Sigmoid colon (tissue), 7 donors: Measurements from ENCODE around the gene KLRC1. TPM values are rescaled to one million over a fixed set of nuclear protein-coding genes. Genes with fewer than 3 reads are reported as not detected.

Source experiments
- DNase-seq: peaks from one replicate; pipeline ENCODE4 v3.0.0-alpha.2; 2019
- H3K27ac ChIP-seq, 4 donors: fragments of 200-600 bp; sonication (generic); one replicate each; pipeline ENCODE4 v1.5.1; 2016 to 2019; ENCODE audit warnings: mild to moderate bottlenecking in 1 of 4
- H3K27me3 ChIP-seq, 3 donors: fragments of 200-600 bp; sonication (generic); one replicate each; pipeline ENCODE4 v1.5.1; 2019; ENCODE audit warnings: mild to moderate bottlenecking in 1 of 3
- H3K36me3 ChIP-seq, 4 donors: fragments of 200-600 bp; sonication (generic); one replicate each; pipeline ENCODE4 v1.5.1; 2016 to 2019
- H3K4me1 ChIP-seq, 4 donors: fragments of 200-600 bp; sonication (generic); one replicate each; pipeline ENCODE4 v1.5.1; 2017 to 2019
- H3K4me3 ChIP-seq, 4 donors: fragments of 200-600 bp; sonication (generic); one replicate each; pipeline ENCODE4 v1.5.1; 2017 to 2019; ENCODE audit warnings: mild to moderate bottlenecking in 2 of 4, moderate library complexity in 1 of 4
- H3K9me3 ChIP-seq, 4 donors: fragments of 200-600 bp in 3 of 4; sonication (generic) in 3 of 4; one replicate each; pipeline versions ENCODE4 v1.5.1 to v1.6.1; 2013 to 2019
- CTCF ChIP-seq, 4 experiments: fragments of 450-650 bp in 3 of 4; fragments of 200-600 bp in 1 of 4; IDR thresholded peaks; one replicate each; pipeline ENCODE4 v1.5.1; 2016 to 2019; ENCODE audit warnings: antibody characterized with exemption in 4 of 4, mild to moderate bottlenecking in 3 of 4, moderate library complexity in 2 of 4
- EP300 ChIP-seq, 4 donors: sonication (generic); formaldehyde crosslinking; IDR thresholded peaks; one replicate each; pipeline ENCODE4 v1.6.1; 2017; ENCODE audit warnings: antibody characterized with exemption in 4 of 4
- POLR2A ChIP-seq, 2 donors: fragments of 450-650 bp; IDR thresholded peaks; one replicate each; pipeline ENCODE4 v1.6.1; 2016; ENCODE audit warnings: antibody characterized with exemption in 2 of 2, mild to moderate bottlenecking in 2 of 2, moderate library complexity in 2 of 2
- POLR2AphosphoS5 ChIP-seq, 4 donors: sonication (generic); formaldehyde crosslinking; IDR thresholded peaks; one replicate each; pipeline ENCODE4 v1.6.1; 2017; ENCODE audit warnings: antibody characterized with exemption in 4 of 4
- WGBS, 2 donors: extraction: QIAGEN DNeasy Blood & Tissue Kit; methylation state at CpG; one replicate each; pipeline ENCODE4 v1.1.7; 2013; 5-methylcytosine and 5-hydroxymethylcytosine counted together
- intact Hi-C: fragments of 100-400 bp; cut with DNase I; formaldehyde crosslinking; loops from one replicate; pipeline ENCODE4 v1.15.1; 2023
- polyA plus RNA-seq, 3 donors: library from polyadenylated mRNA; stranded (reverse); fragments of 200-250 nt; gene quantifications; one replicate each; pipeline ENCODE4 v1.2.3, GENCODE V29; 2013
- total RNA-seq, 4 donors: library from RNA; depleted of rRNA; stranded (reverse); fragments of >200 nt; gene quantifications; one replicate each; pipeline ENCODE4 v1.1.0, GENCODE V29; 2016
- donor health status: healthy with polysubstance abuse.
- donor health status: Bipolar disorder and iron deficiency.
- donor health status: healthy.

KLRC1 gene
- total RNA-seq (not detected), polyA plus RNA-seq (1 to 10 TPM in 2 of 3 donors, under 1 TPM in 1; 0.69 to 1.8 (median 1.3) TPM)

- H3K36me3 ChIP-seq: peaks cover 0 to 3% (median 0%) of the 10 kb centered on the region in 4 donors
- TF ChIP-seq POLR2AphosphoS5 (IDR thresholded peaks at IDR 0.05) (no peak), EP300 (IDR thresholded peaks at IDR 0.05) (no peak), POLR2A (IDR thresholded peaks at IDR 0.05) (no peak), CTCF (IDR thresholded peaks at IDR 0.05) (no peak)
- no peak within 1 kb of the TSS for H3K27ac ChIP-seq
- WGBS, 2 donors: 9 to 36% methylated on average over 2 of the region's 2 CpGs
- intact Hi-C loops: no loop called here
- peaks cover 0 to 14% (median 2%) of the 10 kb centered on the region in 4 donors for H3K9me3 ChIP-seq
- H3K4me1 ChIP-seq: no peaks in the 10 kb centered on the region
- H3K27me3 ChIP-seq: no peaks in the 10 kb centered on the region
- H3K4me3 ChIP-seq: no peak within 1 kb of the TSS
- no peak for DNase-seq
Observed at GRCh38 chr12:10453156-10453555, at the start of gene KLRC1. TSS of gene KLRC1 (minus strand) at chr12:10453377. CDS start at chr12:10451156, 2,221 bp downstream.

- Histone ChIP-seq H3K27ac (no peak overlapping the region), H3K9me3 (no peaks in the 10 kb centered on the region), H3K4me3 (no peak overlapping the region), H3K4me1 (no peaks in the 10 kb centered on the region), H3K27me3 (no peaks in the 10 kb centered on the region), H3K36me3 (no peaks in the 10 kb centered on the region)
- TF ChIP-seq POLR2AphosphoS5 (IDR thresholded peaks at IDR 0.05) (no peak), EP300 (IDR thresholded peaks at IDR 0.05) (no peak), CTCF (IDR thresholded peaks at IDR 0.05) (no peak), POLR2A (IDR thresholded peaks at IDR 0.05) (no peak)
- DNase-seq: no peak
- 43 to 65% methylated on average over 3 of the region's 3 CpGs for WGBS, 2 donors
- intact Hi-C loops: no loop called here
Observed at GRCh38 chr12:10501030-10501429, 47.9 kb upstream of the KLRC1 start.

GRCh38 chr12:10498042-10498441 lies 44.9 kb upstream of the KLRC1 start:
- no peak for TF ChIP-seq EP300 (IDR thresholded peaks at IDR 0.05)
- no peak for TF ChIP-seq CTCF (IDR thresholded peaks at IDR 0.05)
- no peak for TF ChIP-seq POLR2A (IDR thresholded peaks at IDR 0.05)
- TF ChIP-seq POLR2AphosphoS5 (IDR thresholded peaks at IDR 0.05): no peak
- H3K9me3 ChIP-seq: no peaks in the 10 kb centered on the region
- no peak overlapping the region for H3K4me3 ChIP-seq
- WGBS, 2 donors: 5 to 42% methylated on average over 1 of the region's 1 CpG
- intact Hi-C loops: no loop called here
- H3K36me3 ChIP-seq: no peaks in the 10 kb centered on the region
- H3K27me3 ChIP-seq: no peaks in the 10 kb centered on the region
- no peaks in the 10 kb centered on the region for H3K4me1 ChIP-seq
- no peak overlapping the region for H3K27ac ChIP-seq
- no peak for DNase-seq

- DNase-seq: no peak
Observed at GRCh38 chr12:10497602-10498001, 44.4 kb upstream of the KLRC1 start.

More at GRCh38 chr12:10497602-10498001, 44.4 kb upstream of the KLRC1 start:
- no peak overlapping the region for H3K4me3 ChIP-seq
- 16 to 44% methylated on average over 2 of the region's 2 CpGs for WGBS, 2 donors
- H3K36me3 ChIP-seq: no peaks in the 10 kb centered on the region
- no peaks in the 10 kb centered on the region for H3K4me1 ChIP-seq
- no peaks in the 10 kb centered on the region for H3K27me3 ChIP-seq
- H3K9me3 ChIP-seq: no peaks in the 10 kb centered on the region
- TF ChIP-seq EP300 (IDR thresholded peaks at IDR 0.05) (no peak), POLR2AphosphoS5 (IDR thresholded peaks at IDR 0.05) (no peak), POLR2A (IDR thresholded peaks at IDR 0.05) (no peak), CTCF (IDR thresholded peaks at IDR 0.05) (no peak)
- intact Hi-C loops: no loop called here
- H3K27ac ChIP-seq: no peak overlapping the region
